ENCODE data around the gene STAG1.
"Not testable (repeated sequence)": the region's sequence is repeated elsewhere in the genome, so short reads cannot be mapped to it uniquely, and the experiment has no call there.

Gene STAG1

DNA sequence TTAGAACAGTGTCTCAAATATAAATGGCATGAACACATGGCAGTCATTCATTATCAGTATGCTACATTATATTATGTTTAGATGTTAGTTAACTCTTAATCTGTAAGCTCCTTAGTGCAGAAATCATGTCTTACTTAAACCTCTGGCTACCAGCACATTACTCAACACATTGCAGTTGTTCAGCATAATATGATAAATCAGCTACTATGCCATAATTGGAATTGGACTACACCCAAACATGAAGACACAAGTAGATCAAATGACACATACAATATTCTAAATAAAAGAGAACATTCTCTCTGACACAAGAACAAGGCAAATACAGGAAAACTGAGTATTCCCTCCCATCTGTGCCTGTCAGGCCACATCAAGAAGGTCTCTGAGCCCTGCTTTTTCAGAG, 385.9 kb downstream of the STAG1 start:
- FAIRE-seq (no peak), DNase-seq (ENCODE audit: extremely low spot score, insufficient read length, low read depth) (no peak)

DNA sequence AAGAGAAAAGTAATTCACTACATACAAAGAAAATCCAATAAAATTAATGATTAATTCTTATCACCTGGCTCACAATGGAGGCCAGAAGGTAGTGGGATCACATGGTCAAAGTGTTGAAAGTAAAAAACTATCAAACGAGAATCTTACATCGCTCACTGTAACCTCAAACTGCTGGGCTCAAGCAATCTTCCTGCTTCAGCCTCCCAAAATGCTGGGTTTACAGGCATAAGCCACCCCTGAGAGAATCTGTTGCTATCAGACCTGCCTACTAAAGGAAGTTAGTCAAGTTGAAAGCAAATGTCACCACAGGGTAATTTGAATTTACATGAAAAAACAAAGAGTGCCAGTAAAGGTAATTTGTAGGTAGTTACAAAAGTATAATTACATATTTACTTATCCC, 398.7 kb downstream of the STAG1 start:
- FAIRE-seq = peak; percentile 74
- DNase-seq (ENCODE audit: extremely low spot score, insufficient read length, low read depth) = peak; percentile 12

DNA sequence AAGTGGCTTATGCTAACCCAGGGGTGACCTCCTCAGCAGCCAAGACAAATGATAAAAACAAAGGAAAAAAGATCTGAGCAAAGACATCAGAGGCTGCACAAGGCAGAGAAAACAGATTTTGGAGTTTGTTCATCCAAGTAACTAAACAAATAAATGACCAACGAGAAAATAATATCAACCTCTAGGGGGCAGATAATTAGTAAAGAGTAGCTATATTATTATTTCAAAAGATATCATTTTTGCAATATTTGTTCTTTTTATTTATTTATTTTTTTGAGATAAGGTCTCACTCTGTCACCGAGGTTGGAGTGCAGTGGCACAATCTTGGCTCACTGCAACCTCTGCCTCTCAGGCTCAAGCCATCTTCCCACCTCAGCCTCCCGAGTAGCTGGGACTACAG, 400.3 kb downstream of the STAG1 start:
- FAIRE-seq = no peak
- DNase-seq (ENCODE audit: extremely low spot score, insufficient read length, low read depth) = no peak

DNA sequence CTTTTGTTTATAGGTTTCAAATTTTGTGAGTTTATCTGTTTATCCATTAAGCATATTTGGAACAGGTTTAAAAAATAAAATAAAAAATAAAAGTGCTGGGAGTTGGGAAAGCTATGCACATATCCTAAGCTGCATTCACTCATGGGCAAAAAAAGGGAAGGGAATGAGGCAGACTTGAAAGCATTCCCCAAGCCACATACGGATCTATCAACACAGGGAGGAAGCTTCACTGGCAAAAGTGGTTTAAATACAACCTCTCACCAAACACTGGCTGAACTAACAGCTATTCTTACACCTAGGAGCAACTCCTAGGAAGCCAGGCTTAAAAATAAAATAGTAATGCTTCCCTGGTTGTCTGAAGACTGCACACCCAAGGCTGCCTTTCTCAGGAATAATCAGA, 400.8 kb downstream of the STAG1 start:
- DNase-seq (ENCODE audit: extremely low spot score, insufficient read length, low read depth) = no peak
- no peak for FAIRE-seq

DNA sequence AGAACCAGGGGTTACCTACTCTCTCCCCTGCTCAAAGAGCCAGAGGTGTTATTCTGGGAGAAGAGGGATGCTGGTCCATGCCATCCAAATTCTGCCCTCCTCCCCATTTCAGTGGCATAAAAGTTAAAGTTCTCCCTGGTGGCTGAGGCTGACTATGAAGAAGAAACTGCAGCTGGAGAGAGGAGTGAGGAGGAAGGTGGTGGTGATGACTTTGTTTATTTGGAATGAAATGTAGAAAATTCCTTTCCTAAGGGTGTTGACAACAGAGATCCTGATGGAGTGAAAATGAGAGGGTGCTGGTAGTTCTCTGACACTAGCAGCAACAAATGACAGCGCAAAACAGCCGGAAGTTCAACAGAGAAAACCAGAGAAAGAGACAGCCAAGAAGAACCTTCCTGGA, 401.6 kb downstream of the STAG1 start:
- FAIRE-seq = no peak
- DNase-seq (ENCODE audit: extremely low spot score, insufficient read length, low read depth) = no peak

DNA sequence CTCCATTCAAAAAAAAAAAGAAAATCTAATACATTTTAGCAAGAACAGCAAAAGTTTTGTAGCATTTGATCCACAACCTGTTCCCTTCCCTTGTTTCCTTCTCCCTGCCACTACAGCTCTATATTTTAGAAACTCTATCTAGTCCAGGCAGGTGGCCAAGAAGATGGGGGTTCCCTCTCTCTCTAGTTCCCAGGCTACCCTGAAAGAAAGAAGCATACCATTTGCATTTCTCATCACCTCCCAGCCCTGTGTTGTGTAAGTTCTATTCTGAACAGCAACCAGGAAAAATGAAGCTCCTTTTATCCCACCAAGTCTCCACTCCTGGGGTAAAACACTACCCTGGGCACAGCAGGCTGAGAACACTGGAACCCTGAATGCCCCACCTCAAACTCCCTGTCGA, 402.0 kb downstream of the STAG1 start:
- FAIRE-seq = no peak
- no peak for DNase-seq (ENCODE audit: extremely low spot score, insufficient read length, low read depth)

DNA sequence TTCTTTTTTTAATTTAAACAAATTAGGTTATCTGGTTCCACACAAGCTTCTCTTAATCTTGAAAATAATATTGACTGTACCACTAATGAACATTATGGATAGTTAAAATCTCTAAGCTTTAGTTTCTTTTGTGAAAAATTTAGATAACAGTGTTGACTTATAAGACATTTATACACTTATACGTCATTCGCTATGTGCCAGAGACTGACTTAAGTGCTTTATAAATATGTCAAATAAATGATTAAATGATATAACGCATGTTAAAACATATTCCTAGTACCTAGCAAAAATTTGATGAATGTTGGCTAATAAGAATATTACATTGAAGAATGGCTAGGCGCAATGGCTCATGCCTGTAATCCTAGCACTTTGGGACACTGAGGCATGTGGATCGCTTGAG, 405.7 kb downstream of the STAG1 start:
- FAIRE-seq = no peak

DNA sequence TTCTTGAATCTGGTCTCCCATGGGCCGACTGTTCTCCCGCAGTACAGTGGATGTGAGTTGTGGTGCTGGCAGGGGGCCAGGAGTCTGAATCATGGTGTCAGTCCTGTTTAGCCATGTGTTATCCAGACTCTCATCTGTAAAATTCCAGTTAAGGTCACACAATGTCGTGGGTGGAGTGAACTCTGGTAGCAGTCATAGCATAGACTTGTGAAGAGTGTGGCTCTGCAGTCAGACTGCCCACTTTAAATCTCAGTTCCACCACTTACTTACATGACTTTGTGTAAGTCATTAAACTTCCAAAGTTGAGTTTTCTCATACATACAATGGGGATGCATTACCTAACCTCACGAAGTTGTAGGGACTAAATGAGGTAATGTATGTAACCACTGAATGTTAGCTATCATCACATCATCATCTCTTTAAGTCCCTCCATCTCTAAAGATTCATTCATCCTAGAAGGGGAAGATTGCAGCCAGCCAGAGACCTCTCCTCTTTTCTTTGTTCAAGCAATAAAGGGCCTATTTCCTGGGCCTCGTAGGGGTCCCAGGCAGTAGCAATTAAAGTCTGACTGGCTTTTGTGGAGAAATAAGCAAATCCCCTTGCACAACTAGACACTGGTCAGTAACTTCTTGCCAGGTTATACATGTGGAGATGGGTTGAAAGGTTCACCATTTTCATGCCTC, 408.2 kb downstream of the STAG1 start:
- DNase-seq (ENCODE audit: extremely low spot score, insufficient read length, low read depth) = no peak
- FAIRE-seq = no peak

More for the DNA sequence above, 405.7 kb downstream of the STAG1 start:
- no peak for DNase-seq (ENCODE audit: extremely low spot score, insufficient read length, low read depth)

DNA sequence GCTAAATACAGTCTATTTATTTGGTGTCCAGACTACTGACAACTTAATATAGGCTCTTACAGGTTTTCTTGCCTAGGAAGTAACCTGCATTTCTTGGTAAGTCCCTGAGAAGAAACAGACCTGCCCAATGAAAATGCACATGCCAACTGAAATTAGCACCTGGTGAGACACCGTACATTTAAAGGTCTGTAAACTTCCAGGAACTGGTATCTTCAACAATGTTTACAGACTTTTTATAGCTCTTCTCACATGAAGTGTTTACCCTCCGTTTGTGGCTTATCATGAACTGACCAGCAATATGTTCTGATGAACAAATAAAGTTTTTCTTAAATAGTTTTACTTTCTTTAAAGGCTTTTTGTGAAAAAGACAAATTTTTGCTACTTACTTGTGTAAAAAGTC, 408.7 kb downstream of the STAG1 start:
- FAIRE-seq = no peak
- DNase-seq (ENCODE audit: extremely low spot score, insufficient read length, low read depth) = no peak

DNA sequence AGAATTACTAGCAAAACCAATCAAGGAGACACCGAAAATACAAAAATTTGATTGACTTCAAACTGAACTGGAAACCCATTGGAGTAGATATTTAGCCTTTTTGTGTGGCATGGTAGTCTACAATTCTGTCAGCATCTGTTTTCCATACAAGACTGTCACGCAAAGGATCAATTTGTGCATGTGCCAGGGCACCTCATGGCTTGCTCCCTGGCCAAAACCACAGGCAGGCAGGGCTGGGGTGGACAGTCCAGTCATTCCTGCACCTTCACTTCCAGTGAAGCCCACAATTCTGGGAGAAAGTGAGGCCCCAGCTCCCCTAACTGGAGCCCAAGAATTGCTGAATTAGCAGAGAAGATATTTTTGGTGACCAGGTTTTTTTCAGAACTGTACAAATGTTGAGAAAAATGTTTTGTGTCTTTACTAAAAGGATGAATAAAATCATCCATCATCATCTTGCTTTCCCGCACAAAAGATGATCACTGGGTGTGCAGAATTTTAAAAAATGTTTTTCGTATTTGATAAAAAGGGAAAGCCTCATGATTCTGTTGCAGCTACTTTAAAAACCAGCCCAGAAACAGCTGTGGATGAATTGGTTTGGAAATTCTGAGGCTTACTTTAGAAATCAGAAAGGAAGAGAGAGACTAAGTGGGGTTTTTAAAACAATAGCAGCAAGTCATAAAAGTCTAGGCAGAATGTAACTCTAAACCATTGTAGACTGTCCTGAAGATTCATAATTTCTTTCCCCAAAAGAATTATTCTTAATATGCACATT, 415.7 kb downstream of the STAG1 start:
- DNase-seq (ENCODE audit: extremely low spot score, insufficient read length, low read depth) (no peak), FAIRE-seq (no peak)

DNA sequence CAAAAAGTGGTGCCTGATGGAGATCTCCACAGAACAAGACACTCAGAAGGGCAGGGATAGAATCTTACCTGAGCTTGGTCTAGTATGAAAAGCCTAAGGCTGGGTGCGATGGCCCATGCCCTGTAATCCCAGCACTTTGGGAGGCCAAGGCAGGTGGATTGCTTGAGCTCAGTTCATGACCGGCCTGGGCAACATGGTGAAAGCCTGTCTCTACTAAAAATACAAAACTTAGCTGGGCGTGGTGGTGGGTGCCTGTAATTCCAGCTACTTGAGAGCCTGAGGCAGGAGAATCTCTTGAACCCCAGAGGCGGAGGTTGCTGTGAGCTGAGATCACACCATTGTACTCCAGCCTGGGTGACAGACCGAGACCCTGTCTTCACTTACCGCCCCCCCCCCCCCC, 417.5 kb downstream of the STAG1 start:
- not testable (repeated sequence) for DNase-seq (ENCODE audit: extremely low spot score, insufficient read length, low read depth); FAIRE-seq

DNA sequence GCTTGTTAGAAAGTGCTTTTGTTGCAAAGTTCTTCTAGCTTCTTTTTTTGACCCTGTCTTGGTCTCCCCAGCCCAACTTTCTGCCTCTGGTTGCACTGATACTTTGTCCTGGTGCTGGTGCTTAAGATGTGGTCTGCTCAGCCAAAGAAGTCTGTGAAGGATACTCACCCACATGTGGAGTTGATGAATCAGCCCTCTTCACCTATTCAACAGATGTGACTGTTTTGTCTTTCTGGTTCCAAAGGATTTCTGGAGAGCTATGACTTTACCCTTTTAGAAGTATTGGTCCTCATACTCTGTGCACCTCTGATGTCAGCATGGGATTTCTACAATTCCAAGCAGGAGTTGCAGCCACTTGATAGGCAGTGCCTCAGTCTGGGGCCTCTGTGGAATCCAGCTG, 418.0 kb downstream of the STAG1 start:
- no peak for DNase-seq (ENCODE audit: extremely low spot score, insufficient read length, low read depth)
- no peak for FAIRE-seq

DNA sequence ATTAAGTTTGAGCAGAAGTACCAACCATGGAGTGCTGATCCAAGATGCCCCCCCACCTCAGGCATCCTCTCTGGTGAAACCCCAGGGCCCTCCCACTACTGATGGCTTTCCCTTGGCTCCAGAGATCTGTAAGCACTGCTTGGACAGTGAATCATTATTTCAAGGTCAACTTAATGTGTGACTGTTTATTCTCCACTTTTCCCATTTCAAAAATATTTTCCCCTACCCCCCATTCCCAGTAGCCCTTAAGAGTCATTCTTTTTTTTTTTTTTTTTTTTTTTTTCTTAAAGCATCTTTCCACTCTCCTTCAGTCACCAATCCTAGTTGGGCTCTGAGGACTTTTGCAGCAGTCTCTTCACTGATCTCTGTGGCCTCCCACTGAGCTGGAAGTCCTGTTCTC, 419.4 kb downstream of the STAG1 start:
- DNase-seq (ENCODE audit: extremely low spot score, insufficient read length, low read depth) (no peak), FAIRE-seq (no peak)

DNA sequence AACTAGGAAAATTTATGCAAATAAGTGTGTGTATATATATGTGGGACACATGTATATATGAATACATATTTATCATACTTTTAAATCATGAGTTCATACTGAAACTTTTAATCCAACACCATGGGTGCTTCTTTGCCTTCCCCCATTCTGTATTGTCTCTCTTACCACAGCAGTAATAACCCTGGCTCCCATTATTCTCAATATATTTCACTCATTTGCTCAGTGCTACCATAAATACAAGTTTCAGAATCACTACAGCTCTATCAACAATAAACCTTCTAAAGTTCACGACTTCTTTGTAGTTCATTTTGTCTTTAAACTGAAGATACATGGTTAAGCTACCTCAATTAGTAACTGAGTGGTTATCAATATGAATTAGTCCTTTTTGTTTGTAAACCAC, 419.9 kb downstream of the STAG1 start:
- FAIRE-seq = no peak
- DNase-seq (ENCODE audit: extremely low spot score, insufficient read length, low read depth) = no peak

DNA sequence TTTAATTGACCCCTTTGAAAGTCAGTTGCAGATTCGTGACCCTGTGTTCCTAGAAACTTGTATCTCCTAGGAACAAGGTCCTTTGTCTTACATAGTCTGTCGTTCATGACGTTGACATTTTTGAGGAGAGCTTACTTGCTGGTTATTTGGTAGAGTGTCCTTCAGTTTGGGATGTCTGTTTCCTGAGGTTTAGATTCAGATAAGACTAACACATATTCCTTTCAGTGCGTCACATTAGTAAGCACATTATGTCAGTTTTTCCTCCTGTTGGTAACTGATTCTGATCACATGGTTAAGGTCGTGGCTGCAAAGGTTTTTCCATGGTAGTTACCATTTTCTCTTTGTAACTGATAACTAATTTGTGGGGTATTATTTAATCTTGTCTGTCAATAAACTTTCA, 421.3 kb downstream of the STAG1 start:
- no peak for FAIRE-seq
- DNase-seq (ENCODE audit: extremely low spot score, insufficient read length, low read depth) = no peak

DNA sequence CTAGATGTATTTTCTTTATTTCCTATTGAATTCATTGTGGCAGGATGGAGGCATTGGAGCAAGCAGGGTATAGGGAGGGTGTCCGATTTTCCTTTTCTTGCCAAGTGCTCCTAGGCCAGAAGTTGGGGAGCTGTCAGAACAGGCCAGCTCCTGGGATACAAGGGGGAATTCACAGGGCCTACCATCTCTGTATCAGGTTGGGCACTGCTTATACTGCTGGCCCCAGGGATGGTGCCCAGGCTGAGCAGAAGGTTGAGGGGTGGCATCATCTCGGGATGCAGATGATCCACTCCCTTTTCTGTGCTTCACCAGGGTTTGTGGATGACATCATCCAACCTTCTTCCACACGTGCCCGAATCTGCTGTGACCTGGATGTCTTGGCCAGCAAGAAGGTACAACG, 422.6 kb downstream of the STAG1 start:
- FAIRE-seq (no peak), DNase-seq (ENCODE audit: extremely low spot score, insufficient read length, low read depth) (no peak)

DNA sequence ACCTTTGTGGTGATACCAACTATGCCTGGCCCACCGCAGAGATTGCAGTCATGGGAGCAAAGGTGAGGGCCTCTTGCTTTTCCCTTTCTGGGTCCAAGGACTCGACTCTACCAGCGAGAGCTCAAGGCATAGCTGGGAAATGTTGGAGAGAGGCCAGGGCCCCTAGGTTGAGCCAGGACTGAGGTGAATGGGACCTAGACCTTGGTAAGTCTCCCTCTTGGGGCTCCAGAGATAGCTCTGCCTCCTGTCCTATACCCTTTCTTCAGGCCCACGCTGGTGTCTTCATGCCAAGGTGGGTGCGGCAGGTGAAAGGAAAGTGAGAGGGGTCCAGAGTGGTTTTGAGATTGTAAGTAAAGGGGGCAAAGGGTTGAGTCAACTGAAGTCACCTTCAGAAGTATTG, 424.5 kb downstream of the STAG1 start:
- no peak for FAIRE-seq
- DNase-seq (ENCODE audit: extremely low spot score, insufficient read length, low read depth) = no peak

DNA sequence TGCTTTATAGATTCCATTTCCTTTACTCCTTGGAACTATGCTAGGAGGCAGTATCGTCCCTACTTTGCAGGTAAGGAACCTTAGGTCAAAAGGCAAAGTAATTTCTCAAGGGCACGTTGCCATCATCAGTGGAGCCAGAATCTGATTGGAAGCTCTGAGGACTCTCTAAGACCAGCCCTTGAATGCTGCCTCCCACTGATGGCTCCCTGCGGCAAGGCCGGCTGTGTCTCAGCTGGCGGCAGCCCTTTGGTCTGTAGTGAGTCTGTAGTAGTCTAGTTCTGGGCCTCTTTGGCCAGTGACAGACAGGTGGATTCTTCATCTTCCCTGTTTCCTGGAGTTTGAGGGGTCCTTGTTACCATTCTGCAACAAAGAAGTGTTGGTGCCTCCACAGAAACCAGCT, 425.9 kb downstream of the STAG1 start:
- DNase-seq (ENCODE audit: extremely low spot score, insufficient read length, low read depth) (no peak), FAIRE-seq (no peak)

DNA sequence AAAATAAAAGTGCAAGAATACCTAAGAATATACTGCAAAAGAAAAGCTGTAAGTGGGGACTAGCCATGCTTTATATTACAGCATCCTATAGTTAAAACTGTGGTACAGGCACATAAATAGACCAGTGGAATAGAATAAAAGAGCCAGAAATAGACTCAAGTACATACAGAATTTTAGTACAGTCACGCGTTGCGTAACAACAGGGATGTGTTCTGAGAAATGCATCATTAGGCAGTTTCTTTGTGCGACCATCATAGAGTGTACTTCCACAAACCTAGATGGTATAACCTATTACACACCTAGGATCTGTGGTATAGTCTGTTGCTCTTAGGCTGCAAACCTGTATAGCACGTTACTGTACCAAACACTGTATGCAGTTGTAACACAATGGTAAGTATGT, 440.2 kb downstream of the STAG1 start:
- DNase-seq (ENCODE audit: extremely low spot score, insufficient read length, low read depth) (no peak), FAIRE-seq (no peak)

DNA sequence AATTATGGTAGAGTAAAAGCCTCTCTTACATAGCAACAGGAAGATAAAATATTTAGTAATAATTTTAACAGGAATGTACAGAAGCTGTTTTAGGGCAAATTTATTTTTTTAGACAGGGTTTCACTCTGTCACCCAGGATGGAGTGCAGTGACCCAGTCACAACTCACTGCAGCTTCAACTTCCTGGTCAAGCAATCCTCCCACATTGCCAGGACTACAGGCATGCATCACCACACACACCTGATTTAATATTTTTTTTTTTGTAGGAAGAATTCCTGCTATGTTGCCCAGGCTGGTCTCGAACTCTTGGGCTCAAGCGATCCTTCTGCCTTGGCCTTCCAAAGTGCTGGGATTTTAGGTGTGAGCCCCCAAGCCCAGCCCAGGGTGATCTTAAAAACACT, 440.9 kb downstream of the STAG1 start:
- no peak for FAIRE-seq

DNA sequence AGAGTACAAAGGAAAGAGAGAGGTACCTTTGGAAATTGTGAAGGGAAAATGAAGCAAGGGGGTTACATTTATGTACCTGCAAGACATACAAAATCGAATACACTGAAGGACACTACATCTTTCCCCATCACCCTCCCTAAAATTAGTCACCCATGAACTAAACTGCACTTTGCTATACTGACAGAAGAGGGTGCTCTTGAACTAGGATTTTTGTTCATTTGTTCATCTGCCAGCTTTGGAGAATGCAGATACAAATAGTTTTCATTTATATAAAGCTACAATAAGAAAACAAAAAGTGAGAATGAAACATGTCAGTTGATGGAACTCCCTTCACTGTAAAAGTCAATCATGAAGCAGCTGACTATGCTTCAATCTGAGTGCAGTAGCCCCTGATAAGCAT, 446.3 kb downstream of the STAG1 start:
- FAIRE-seq = peak; percentile 66
- no peak for DNase-seq (ENCODE audit: extremely low spot score, insufficient read length, low read depth)

More for the DNA sequence above, 440.9 kb downstream of the STAG1 start:
- no peak for DNase-seq (ENCODE audit: extremely low spot score, insufficient read length, low read depth)

DNA sequence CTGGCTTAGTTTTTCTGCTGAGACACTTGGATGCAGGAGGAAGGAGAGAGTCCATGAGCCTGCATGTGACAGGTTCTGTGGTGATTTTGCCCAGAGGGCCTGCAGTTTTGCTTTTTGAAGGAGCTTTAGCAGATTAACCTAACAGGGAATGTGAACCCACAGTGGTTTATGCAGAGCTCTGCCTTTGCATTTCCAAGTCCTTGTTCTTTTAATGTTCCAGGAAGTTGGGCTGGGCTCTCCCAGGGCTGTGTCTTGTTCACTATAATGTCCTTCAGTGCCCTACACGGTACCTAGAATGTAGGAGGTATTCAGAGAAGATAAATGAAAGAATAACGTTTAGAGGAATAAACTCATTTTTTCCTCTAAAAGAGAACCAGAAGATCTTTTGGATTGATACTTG, 451.7 kb downstream of the STAG1 start:
- no peak for DNase-seq (ENCODE audit: extremely low spot score, insufficient read length, low read depth)
- no peak for FAIRE-seq

All from GM18507 (cell line).